ENCODE results near the gene PRKN. TPM values are rescaled to one million over a fixed set of nuclear protein-coding genes. Genes with fewer than 3 reads are reported as not detected.

PRKN gene
- total RNA-seq, 2 donors from 2014 or later: 3.3 to 4.8 TPM

GRCh38 chr6:162474722-162475121 is 252.8 kb downstream of the PRKN start:
- Histone ChIP-seq H3K9ac (ENCODE audit: extremely low read depth, low read length, poor library complexity, severe bottlenecking) (no peak overlapping the region), H3K4me3 (ENCODE audit: low read length) (no peak overlapping the region), H3K36me3 (ENCODE audit: control insufficient read depth, insufficient read depth, low read length) (no peaks in the 10 kb centered on the region), H3K27ac (ENCODE audit: low read depth, low read length) (no peak overlapping the region), H3K4me1 (ENCODE audit: control insufficient read depth, insufficient read depth, low read length) (no peaks in the 10 kb centered on the region), H3K9me3 (ENCODE audit: control insufficient read depth, low read length) (no peaks in the 10 kb centered on the region), H3K27me3 (ENCODE audit: control insufficient read depth, insufficient read depth, low read length, poor library complexity, severe bottlenecking) (no peaks in the 10 kb centered on the region)
- H3K4me1 Mint-ChIP-seq: no peaks in the 10 kb centered on the region
- no peak for DNase-seq
- no peak overlapping the region for H3K27ac Mint-ChIP-seq
- 54% methylated on average over 2 of the region's 2 CpGs; no CpG with 5 or more reads in 1 of the 2 experiments for WGBS, 2 experiments (ENCODE audit: insufficient coverage in 1 of 2, insufficient read length in 1 of 2)
- no peaks in the 10 kb centered on the region for H3K36me3 Mint-ChIP-seq (ENCODE audit: low read depth)
- H3K27me3 Mint-ChIP-seq (ENCODE audit: insufficient read depth): no peaks in the 10 kb centered on the region
- TF ChIP-seq CTCF (conservative IDR thresholded peaks at IDR 0.05): no peak
- H3K9me3 Mint-ChIP-seq: no peaks in the 10 kb centered on the region
- H3K4me3 Mint-ChIP-seq: no peak overlapping the region

- no peaks in the 10 kb centered on the region for H3K27me3 Mint-ChIP-seq (ENCODE audit: insufficient read depth)
- H3K27me3 ChIP-seq (ENCODE audit: control insufficient read depth, insufficient read depth, low read length, poor library complexity, severe bottlenecking): no peaks in the 10 kb centered on the region
- H3K27ac ChIP-seq (ENCODE audit: low read depth, low read length): no peak overlapping the region
- no peak for TF ChIP-seq CTCF (conservative IDR thresholded peaks at IDR 0.05)
- peaks cover 10% of the 10 kb centered on the region for H3K4me1 Mint-ChIP-seq
- no peak overlapping the region for H3K27ac Mint-ChIP-seq
- no peaks in the 10 kb centered on the region for H3K9me3 Mint-ChIP-seq
- H3K36me3 ChIP-seq (ENCODE audit: control insufficient read depth, insufficient read depth, low read length): no peaks in the 10 kb centered on the region
- no peak overlapping the region for H3K4me3 Mint-ChIP-seq
- no peaks in the 10 kb centered on the region for H3K9me3 ChIP-seq (ENCODE audit: control insufficient read depth, low read length)
- H3K4me1 ChIP-seq (ENCODE audit: control insufficient read depth, insufficient read depth, low read length): no peaks in the 10 kb centered on the region
- no peak overlapping the region for H3K9ac ChIP-seq (ENCODE audit: extremely low read depth, low read length, poor library complexity, severe bottlenecking)
- H3K4me3 ChIP-seq (ENCODE audit: low read length): no peak overlapping the region
- 83 to 96% methylated on average over 1 to 2 of the region's 2 CpGs for WGBS, 2 experiments (ENCODE audit: insufficient coverage in 1 of 2, insufficient read length in 1 of 2)
- no peak for DNase-seq
- H3K36me3 Mint-ChIP-seq (ENCODE audit: low read depth): no peaks in the 10 kb centered on the region
These were observed 255.7 kb downstream of the PRKN start for GRCh38 chr6:162471842-162472241.

DNA sequence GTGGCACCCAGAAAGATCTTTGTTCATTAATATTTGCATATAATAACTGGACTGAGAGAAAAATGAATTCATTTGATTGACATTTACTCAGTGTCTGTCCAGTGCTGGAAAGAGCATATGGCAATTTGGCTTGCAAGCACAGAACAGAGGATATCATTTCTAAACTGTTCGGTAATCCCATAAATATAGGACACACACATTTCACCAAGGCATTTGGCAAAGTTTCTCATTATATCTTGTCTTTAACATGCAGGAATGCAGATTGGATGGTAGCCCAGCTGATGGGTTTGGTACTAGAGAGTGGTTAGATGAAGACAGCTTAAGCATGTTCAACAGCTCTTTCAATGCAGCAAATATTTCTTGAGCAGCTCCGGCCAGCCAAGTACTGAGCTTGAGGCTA is 259.2 kb downstream of the PRKN start:
- H3K4me1 ChIP-seq (ENCODE audit: control insufficient read depth, insufficient read depth, low read length): no peaks in the 10 kb centered on the region
- H3K27me3 ChIP-seq (ENCODE audit: control insufficient read depth, insufficient read depth, low read length, poor library complexity, severe bottlenecking): no peaks in the 10 kb centered on the region
- Mint-ChIP-seq H3K4me3 (no peak overlapping the region), H3K27ac (no peak overlapping the region), H3K27me3 (ENCODE audit: insufficient read depth) (no peaks in the 10 kb centered on the region), H3K9me3 (no peaks in the 10 kb centered on the region), H3K36me3 (ENCODE audit: low read depth) (no peaks in the 10 kb centered on the region), H3K4me1 (peaks cover 10% of the 10 kb centered on the region)
- H3K9ac ChIP-seq (ENCODE audit: extremely low read depth, low read length, poor library complexity, severe bottlenecking): no peak overlapping the region
- no peaks in the 10 kb centered on the region for H3K9me3 ChIP-seq (ENCODE audit: control insufficient read depth, low read length)
- no peak for DNase-seq
- TF ChIP-seq CTCF (conservative IDR thresholded peaks at IDR 0.05): no peak
- no peaks in the 10 kb centered on the region for H3K36me3 ChIP-seq (ENCODE audit: control insufficient read depth, insufficient read depth, low read length)
- 94% methylated on average over 2 of the region's 2 CpGs; no CpG with 5 or more reads in 1 of the 2 experiments for WGBS, 2 experiments (ENCODE audit: insufficient coverage in 1 of 2, insufficient read length in 1 of 2)
- no peak overlapping the region for H3K27ac ChIP-seq (ENCODE audit: low read depth, low read length)
- no peak overlapping the region for H3K4me3 ChIP-seq (ENCODE audit: low read length)

Data from endodermal cell (in vitro differentiated cells).